Measurements from ENCODE around the gene PUM1.

PUM1 gene

GRCh38 chr1:30984991-30985503 lies 80.5 kb downstream of the PUM1 start:
- Histone ChIP-seq H3K27me3 (replicated peaks) (no peaks in the 10 kb centered on the region), H3K4me3 (ENCODE audit: low read depth, low read length) (no peak overlapping the region), H3K27ac (no peak overlapping the region), H3K36me3 (replicated peaks) (peaks cover 5% of the 10 kb centered on the region)
- no peak for DNase-seq
- in situ Hi-C loops (cut with HindIII; ENCODE audit: low pct_ligation_motif_present, low sequenced_read_pairs): no loop called here
- TF ChIP-seq CTCF (IDR thresholded peaks at IDR 0.05; ENCODE audit: low read depth, low read length, missing control alignments): no peak

GRCh38 chr1:30984165-30984889 lies 81.2 kb downstream of the PUM1 start:
- peaks cover 10% of the 10 kb centered on the region for H3K36me3 ChIP-seq (replicated peaks)
- in situ Hi-C loops (cut with HindIII; ENCODE audit: low pct_ligation_motif_present, low sequenced_read_pairs): no loop called here
- no peak for DNase-seq
- TF ChIP-seq CTCF (IDR thresholded peaks at IDR 0.05; ENCODE audit: low read depth, low read length, missing control alignments): no peak
- H3K27ac ChIP-seq: no peak overlapping the region
- H3K27me3 ChIP-seq (replicated peaks): no peaks in the 10 kb centered on the region
- no peak overlapping the region for H3K4me3 ChIP-seq (ENCODE audit: low read depth, low read length)

- Histone ChIP-seq H3K36me3 (replicated peaks) (peaks cover 22% of the 10 kb centered on the region), H3K27ac (no peak overlapping the region), H3K4me3 (ENCODE audit: low read depth, low read length) (no peak overlapping the region), H3K27me3 (replicated peaks) (no peaks in the 10 kb centered on the region)
- peak; percentile 44 for TF ChIP-seq CTCF (IDR thresholded peaks at IDR 0.05; ENCODE audit: low read depth, low read length, missing control alignments)
- no peak for DNase-seq
- in situ Hi-C loops (cut with HindIII; ENCODE audit: low pct_ligation_motif_present, low sequenced_read_pairs): no loop called here
Observed at GRCh38 chr1:30982937-30983336, 82.6 kb downstream of the PUM1 start.

GRCh38 chr1:30982431-30982830 lies 83.1 kb downstream of the PUM1 start:
- Histone ChIP-seq H3K27me3 (replicated peaks) (no peaks in the 10 kb centered on the region), H3K27ac (no peak overlapping the region), H3K4me3 (ENCODE audit: low read depth, low read length) (no peak overlapping the region), H3K36me3 (replicated peaks) (peaks cover 26% of the 10 kb centered on the region)
- no peak for TF ChIP-seq CTCF (IDR thresholded peaks at IDR 0.05; ENCODE audit: low read depth, low read length, missing control alignments)
- DNase-seq: no peak
- in situ Hi-C loops (cut with HindIII; ENCODE audit: low pct_ligation_motif_present, low sequenced_read_pairs): no loop called here

GRCh38 chr1:30981172-30981571 lies 84.3 kb downstream of the PUM1 start:
- Histone ChIP-seq H3K27me3 (replicated peaks) (no peaks in the 10 kb centered on the region), H3K4me3 (ENCODE audit: low read depth, low read length) (no peak overlapping the region), H3K27ac (no peak overlapping the region), H3K36me3 (replicated peaks) (peaks cover 28% of the 10 kb centered on the region)
- in situ Hi-C loops (cut with HindIII; ENCODE audit: low pct_ligation_motif_present, low sequenced_read_pairs): no loop called here
- no peak for TF ChIP-seq CTCF (IDR thresholded peaks at IDR 0.05; ENCODE audit: low read depth, low read length, missing control alignments)
- DNase-seq: no peak

- H3K36me3 ChIP-seq (replicated peaks): peaks cover 34% of the 10 kb centered on the region
- no peak for DNase-seq
- in situ Hi-C loops (cut with HindIII; ENCODE audit: low pct_ligation_motif_present, low sequenced_read_pairs): no loop called here
Observed at GRCh38 chr1:30977511-30977910, 88.0 kb downstream of the PUM1 start.

More at GRCh38 chr1:30977511-30977910, 88.0 kb downstream of the PUM1 start:
- no peaks in the 10 kb centered on the region for H3K27me3 ChIP-seq (replicated peaks)
- TF ChIP-seq CTCF (IDR thresholded peaks at IDR 0.05; ENCODE audit: low read depth, low read length, missing control alignments): no peak
- H3K27ac ChIP-seq: no peak overlapping the region
- no peak overlapping the region for H3K4me3 ChIP-seq (ENCODE audit: low read depth, low read length)

Data from brain microvascular endothelial cell (primary cell).